ENCODE data around the gene SOX14.

SOX14 gene

DNA sequence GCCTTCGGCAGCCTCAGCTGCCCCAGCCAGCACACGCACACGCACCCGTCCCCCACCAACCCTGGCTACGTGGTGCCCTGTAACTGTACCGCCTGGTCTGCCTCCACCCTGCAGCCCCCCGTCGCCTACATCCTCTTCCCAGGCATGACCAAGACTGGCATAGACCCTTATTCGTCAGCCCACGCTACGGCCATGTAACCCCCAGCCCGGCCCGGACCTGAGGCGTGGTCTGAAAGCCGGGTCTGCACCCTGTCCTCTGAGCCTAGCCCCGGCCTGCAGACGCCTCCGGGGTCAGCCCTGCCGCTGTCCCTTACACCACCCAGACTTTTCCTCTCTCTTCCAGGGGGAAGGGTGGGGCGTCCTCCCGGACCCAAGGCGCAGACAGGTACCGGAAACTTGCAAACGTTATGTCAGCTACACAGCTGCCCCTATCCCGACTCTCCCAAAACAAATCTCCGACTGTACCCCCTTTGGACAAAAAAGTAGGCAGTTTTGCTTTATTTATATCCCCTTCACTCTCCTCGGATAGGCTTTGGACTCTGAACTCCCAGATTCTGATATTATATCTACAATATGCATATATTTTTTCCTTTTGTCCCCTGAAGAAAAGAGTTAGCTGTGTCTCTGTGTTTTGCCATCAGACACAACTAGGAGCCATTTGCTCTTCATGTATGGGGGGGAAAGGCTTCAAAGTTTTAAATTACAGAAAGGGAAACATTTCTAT is 1.4 kb downstream of the SOX14 start:
- Mint-ChIP-seq H3K27me3 (peaks cover 45% of the 10 kb centered on the region), H3K9me3 (ENCODE audit: low read depth) (no peaks in the 10 kb centered on the region), H3K36me3 (no peaks in the 10 kb centered on the region), H3K4me1 (ENCODE audit: low read depth) (peaks cover 14% of the 10 kb centered on the region), H3K4me3 (no peak overlapping the region), H3K27ac (no peak overlapping the region)

DNA sequence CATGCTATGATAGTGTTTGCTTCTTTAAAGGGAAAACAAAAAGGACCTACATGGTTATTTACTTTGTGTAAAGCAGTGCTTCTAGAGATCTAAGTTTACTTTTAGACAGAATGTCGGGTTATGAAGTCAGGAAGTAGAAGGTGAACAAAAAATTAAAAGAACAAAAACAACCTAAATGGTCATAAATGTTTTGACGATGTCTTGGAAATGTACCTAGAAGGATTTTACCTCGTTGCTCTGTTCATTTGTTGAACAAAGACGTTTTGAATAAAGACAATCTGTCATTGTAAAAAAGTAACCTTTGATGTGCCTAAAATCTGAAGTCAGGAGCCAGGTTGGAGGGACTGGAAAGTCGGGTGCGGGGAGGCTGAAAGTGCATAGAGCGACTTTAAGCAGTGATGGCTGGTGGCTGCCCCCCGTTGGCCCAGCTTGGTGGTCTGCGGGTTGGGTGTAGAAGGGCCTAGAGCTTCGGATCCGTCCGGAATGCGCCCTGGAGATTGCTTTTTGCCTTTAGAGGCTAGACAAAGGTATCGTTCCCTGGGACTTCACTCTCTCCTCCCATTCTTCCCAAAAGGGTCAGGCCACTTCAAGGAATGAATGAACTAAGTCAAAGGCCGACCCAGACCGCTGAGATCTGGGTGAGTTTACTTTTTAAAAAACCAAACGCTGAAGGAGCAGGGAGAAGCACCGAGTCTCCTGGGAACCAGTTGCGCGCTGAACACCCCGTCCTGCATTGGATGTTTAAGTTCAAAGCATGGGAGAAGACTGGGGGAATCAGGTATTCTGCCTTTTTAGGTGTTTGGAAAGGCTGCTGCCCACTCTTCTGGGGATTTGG is 2.1 kb downstream of the SOX14 start:
- H3K4me1 Mint-ChIP-seq (ENCODE audit: low read depth) = peaks cover 20% of the 10 kb centered on the region
- H3K4me3 Mint-ChIP-seq = no peak overlapping the region
- H3K27me3 Mint-ChIP-seq = peaks cover 39% of the 10 kb centered on the region

DNA sequence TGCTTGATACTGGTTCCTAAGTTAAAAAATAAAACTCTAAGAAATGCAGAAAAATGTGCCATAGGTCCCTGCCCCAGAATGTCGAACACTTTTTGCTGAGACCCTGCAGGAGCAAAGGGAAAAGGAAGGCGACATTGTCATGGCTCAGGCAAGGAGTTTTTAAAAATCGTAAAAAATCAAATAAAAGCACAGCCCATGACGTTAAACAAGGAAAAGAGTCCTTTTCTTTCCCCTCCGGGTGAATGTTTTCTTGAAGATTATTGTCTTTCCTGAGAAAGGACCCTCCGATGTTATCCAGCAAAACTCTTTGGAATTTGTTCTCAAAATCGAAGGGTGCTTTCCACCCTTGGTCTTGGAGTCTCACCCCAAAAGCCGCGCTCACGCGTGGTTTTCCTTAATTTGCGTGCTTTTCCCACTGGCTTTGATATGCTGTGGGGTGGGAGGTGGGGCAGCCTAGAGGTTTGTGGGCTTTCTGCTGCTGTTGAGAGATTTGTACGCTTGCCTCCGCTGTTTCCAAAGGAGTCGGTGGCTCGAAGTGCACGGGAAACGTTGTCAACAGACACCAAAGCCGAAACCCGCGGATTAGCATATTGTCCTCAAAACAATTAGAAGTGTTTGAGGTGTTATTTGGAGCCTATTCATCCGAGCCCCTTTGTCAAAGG is 2.9 kb downstream of the SOX14 start:
- no peaks in the 10 kb centered on the region for H3K9me3 Mint-ChIP-seq (ENCODE audit: low read depth)
- peaks cover 42% of the 10 kb centered on the region for H3K27me3 Mint-ChIP-seq
- no peak overlapping the region for H3K4me3 Mint-ChIP-seq
- no peaks in the 10 kb centered on the region for H3K36me3 Mint-ChIP-seq
- no peak overlapping the region for H3K27ac Mint-ChIP-seq
- H3K4me1 Mint-ChIP-seq (ENCODE audit: low read depth) = peaks cover 27% of the 10 kb centered on the region

More for the DNA sequence above, 2.1 kb downstream of the SOX14 start:
- Mint-ChIP-seq H3K36me3 (no peaks in the 10 kb centered on the region), H3K9me3 (ENCODE audit: low read depth) (no peaks in the 10 kb centered on the region), H3K27ac (no peak overlapping the region)

DNA sequence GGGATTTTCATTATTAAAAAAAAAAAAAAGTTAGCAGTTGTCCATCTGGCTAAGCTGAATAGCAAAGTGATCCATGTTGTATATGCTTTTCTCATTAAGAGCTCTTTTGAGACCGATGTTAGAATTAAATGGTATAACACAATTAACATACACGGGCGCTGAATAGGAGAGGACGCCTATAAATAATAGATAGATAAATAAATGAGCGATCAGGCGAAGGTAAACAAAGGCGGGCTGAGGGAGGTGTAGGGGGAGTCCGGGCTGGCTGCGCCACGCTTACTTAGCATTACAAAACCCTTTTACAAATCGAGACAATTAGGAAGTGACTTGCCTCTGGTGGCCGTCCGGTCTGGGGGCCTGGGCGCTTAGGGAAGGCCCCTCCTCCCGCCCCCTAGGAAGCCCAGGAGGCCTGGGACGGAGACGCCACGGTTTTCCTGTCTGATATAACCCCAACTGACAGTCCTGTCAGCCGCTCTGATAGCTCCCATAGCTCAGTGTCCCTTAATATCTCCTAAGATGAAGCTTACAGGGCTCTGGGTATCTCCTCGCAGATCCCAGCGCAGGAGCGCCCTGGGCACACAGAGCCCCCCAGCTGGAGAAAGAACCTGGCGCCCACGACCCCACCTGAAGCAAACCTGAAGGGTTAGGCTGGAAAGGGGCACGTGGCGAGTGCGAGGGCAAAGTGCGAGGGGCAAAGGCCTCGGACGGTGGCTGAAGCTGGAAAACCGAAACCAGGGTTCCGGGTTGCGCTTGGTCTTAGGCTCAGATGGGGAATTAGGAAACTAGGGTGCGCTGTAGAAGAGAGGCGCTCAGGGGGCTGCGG is 3.6 kb downstream of the SOX14 start:
- Mint-ChIP-seq H3K27me3 (peaks cover 41% of the 10 kb centered on the region), H3K4me3 (no peak overlapping the region), H3K36me3 (no peaks in the 10 kb centered on the region), H3K4me1 (ENCODE audit: low read depth) (peaks cover 30% of the 10 kb centered on the region), H3K27ac (no peak overlapping the region), H3K9me3 (ENCODE audit: low read depth) (no peaks in the 10 kb centered on the region)

DNA sequence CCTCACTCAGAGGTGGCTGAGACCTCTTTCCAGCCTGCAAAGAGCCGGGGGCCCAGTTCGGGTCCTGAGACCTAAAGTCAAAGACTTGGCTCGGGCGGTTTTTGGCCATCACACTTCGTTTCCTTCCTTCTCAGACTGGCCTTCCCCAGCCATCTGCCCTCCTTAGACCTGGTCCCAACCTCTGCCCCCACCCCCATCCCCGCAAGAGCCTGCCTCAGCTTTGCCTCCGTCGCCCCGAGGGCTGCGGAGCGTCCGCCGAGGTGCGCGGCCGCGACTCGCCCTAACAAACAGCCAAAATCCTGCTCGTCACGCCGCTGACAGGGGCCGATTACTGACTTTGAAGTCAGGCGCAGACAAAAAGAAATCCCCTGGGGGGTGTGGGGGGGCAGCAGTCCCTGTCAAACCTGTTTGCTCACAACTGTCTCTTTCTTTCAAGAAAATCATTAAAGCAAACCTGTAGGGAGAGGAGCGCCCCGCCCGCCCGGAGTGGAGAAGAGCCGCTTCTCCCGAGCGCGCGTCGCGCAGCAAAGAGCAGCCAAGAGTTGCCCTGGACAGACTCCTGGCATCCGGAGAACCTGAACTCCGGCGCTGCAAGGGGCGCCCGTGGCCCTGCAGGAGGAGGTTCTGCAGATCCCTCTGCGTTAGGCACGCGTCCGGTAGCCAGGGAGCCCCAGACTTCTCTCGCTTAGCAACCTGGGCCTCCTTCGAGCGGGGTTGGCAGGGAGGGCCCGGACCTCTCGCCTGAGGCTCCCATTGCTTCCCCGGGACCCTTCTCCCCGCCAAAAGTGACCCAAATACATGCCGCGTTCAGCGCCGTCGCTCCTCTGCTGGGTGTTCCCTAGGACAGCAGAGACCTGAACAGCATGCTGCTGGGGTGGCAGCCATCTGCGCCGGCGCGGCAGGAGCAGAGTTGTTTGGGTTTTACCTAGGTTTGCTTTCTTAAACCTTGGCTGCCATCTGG is 4.5 kb downstream of the SOX14 start:
- Mint-ChIP-seq H3K9me3 (ENCODE audit: low read depth) (no peaks in the 10 kb centered on the region), H3K27ac (no peak overlapping the region), H3K4me1 (ENCODE audit: low read depth) (peaks cover 27% of the 10 kb centered on the region), H3K36me3 (no peaks in the 10 kb centered on the region), H3K27me3 (peaks cover 44% of the 10 kb centered on the region), H3K4me3 (no peak overlapping the region)

DNA sequence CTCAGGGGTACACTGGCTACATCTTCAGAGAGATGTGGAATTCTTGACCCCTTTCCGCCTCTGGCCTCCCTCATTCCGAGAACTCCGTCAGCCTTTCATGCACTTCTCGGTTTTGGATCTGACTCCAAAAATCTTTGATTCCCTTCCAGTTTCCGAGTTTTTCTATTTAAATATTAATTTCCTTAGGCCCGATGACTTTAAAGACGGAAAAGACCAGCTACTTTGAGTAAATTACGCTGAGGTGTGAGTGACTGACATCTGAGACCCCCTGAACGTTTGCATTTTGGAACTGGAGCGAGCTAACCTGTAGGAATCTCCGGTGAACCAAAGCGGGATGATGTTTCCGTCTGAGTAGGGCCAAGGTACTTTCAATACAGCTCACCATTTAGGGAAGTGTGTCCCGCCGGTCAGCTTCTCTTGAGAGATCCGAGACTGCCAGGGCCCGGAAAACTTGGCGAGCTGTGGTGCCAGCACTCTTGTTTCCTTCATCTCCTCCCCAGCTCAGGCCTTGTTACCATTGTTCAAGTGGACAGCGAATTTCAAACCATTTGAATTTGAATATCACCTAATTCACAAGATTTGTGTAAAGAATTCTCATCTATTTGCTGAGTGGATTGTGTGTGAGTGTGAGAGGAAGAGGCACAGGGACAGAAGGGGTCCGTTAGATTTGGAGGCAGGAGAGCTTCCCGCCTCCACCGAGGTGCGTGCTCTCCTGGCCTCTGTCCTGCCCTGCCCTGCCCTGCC is 5.4 kb downstream of the SOX14 start:
- H3K4me3 Mint-ChIP-seq = no peak overlapping the region
- no peaks in the 10 kb centered on the region for H3K36me3 Mint-ChIP-seq
- no peak overlapping the region for H3K27ac Mint-ChIP-seq
- H3K27me3 Mint-ChIP-seq = peaks cover 47% of the 10 kb centered on the region
- no peaks in the 10 kb centered on the region for H3K9me3 Mint-ChIP-seq (ENCODE audit: low read depth)
- H3K4me1 Mint-ChIP-seq (ENCODE audit: low read depth) = peaks cover 25% of the 10 kb centered on the region

DNA sequence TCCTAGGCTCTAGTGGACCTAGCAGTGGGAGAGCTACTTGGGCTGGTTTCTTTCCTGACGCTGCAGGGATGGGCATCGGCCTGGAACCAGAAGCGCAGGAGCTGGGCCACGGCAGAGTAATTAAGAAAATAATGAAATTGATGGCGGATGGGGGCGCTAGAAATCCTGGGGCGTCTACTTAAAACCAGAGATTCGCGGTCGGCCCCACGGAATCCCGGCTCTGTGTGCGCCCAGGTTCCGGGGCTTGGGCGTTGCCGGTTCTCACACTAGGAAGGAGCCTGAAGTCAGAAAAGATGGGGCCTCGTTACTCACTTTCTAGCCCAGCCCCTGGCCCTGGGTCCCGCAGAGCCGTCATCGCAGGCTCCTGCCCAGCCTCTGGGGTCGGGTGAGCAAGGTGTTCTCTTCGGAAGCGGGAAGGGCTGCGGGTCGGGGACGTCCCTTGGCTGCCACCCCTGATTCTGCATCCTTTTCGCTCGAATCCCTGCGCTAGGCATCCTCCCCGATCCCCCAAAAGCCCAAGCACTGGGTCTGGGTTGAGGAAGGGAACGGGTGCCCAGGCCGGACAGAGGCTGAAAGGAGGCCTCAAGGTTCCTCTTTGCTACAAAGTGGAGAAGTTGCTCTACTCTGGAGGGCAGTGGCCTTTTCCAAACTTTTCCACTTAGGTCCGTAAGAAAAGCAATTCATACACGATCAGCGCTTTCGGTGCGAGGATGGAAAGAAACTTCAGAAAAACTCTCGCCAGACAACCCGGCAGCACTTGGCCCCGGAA is 6.1 kb downstream of the SOX14 start:
- Mint-ChIP-seq H3K4me3 (peak overlapping the region; percentile 35), H3K9me3 (ENCODE audit: low read depth) (no peaks in the 10 kb centered on the region), H3K27ac (no peak overlapping the region), H3K27me3 (peaks cover 52% of the 10 kb centered on the region), H3K36me3 (no peaks in the 10 kb centered on the region), H3K4me1 (ENCODE audit: low read depth) (peaks cover 25% of the 10 kb centered on the region)

DNA sequence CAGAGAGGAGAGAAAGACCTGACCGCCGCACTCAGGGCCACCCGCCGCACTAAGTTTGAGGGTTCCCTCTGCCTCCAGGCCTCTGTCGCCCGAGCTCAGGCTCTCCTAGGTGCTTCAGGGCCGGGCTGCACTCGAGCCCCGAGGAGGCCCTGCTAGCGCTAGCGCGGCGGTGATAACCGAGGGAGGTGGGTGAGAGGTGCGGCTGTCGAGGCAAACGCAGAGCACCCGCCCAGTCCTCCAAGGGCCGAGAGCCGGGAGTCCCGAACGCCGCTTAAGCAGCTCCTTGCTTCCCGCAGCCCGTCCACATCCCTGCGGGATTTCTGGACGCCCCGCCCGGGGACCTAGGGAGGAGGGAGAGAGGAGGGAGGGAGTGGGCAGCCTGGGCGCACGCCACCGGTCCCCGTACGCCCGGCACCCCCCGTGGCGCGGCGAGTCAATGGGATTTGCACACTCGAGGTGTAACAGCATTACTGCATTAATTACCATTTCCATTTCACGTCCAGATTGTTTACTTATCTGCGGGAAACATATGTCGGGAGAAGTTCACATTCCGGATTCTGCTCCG is 6.8 kb downstream of the SOX14 start:
- Mint-ChIP-seq H3K27ac (no peak overlapping the region), H3K4me1 (ENCODE audit: low read depth) (peaks cover 25% of the 10 kb centered on the region), H3K9me3 (ENCODE audit: low read depth) (no peaks in the 10 kb centered on the region), H3K4me3 (peak overlapping the region; percentile 35), H3K27me3 (peaks cover 50% of the 10 kb centered on the region), H3K36me3 (no peaks in the 10 kb centered on the region)

DNA sequence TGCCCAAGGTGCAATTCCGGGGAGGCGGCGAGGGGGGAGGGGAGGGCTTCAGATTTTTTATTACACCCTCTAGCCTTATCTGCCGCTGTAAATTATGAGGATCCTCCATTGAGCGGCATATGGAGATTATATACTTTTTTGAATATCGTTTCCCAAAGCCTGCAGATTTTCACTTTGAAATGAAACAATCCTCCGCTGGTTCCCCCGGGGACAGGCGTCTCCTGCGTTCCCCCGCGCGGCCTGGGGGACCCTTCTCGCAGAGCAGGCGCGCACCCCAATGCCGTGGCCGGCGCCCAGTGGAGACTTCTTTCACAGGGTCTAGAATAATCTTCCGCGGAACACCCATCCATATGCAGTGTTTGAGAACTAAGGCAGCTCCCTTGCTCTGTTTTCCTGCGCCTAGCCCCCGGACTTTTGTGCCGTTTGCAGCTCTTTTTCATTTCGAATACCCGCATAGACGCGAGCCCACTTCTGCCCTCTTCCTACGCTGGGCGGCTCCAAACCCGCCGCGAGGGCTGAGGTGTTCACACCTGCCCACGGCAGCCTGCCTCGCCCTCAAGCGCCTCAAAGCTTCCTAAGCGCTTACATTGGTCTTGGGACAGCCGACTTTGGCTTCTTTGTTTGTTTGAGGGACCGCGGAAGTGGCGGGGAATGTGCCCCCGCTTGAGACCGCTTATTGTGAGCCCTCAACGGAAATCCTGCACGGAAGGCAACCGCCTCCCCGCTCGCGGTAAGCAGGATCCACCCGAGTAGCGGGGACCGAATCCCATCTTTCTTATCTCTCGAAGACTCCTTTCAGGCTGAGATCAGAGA is 7.5 kb downstream of the SOX14 start:
- Mint-ChIP-seq H3K27ac (no peak overlapping the region), H3K27me3 (peaks cover 45% of the 10 kb centered on the region), H3K36me3 (no peaks in the 10 kb centered on the region), H3K4me1 (ENCODE audit: low read depth) (peaks cover 25% of the 10 kb centered on the region), H3K9me3 (ENCODE audit: low read depth) (no peaks in the 10 kb centered on the region), H3K4me3 (peak overlapping the region; percentile 77)

DNA sequence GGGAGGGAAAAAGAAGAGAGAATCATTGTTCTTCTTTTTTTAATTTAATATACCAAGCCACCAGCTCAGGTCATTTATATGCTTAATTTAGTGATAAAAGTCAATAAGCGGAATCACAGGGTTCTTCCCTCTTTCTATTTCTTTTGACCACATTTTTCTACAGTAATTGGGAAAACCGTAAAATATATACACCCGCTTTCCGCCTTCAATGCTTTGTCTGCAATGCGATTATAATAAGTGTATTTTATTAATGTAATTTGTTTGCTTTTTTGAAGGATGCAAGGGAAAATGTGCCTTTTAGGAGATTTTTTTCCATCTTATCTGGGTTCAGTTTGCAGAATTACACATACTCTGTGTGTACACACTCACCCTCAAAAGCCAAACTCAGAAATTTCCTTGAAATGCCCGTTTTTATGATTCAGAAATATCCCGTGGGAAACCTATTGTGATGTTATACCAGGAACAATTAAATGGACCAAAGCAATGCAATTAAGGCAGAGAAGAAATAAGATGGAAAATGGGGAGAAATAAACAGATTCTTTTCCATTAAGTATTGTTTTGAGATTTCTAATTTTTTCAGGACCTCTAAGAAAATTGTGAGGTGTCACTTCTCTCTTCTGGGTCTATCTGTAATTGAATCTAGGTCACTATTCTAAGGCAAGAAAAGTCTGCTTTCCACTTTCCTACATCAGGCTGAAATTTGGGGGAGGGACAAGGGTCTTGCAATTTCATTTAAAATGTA is 8.3 kb downstream of the SOX14 start:
- peaks cover 45% of the 10 kb centered on the region for H3K27me3 Mint-ChIP-seq
- H3K4me1 Mint-ChIP-seq (ENCODE audit: low read depth) = peaks cover 25% of the 10 kb centered on the region
- peak overlapping the region; percentile 77 for H3K4me3 Mint-ChIP-seq
- no peaks in the 10 kb centered on the region for H3K9me3 Mint-ChIP-seq (ENCODE audit: low read depth)
- no peak overlapping the region for H3K27ac Mint-ChIP-seq
- H3K36me3 Mint-ChIP-seq = no peaks in the 10 kb centered on the region

DNA sequence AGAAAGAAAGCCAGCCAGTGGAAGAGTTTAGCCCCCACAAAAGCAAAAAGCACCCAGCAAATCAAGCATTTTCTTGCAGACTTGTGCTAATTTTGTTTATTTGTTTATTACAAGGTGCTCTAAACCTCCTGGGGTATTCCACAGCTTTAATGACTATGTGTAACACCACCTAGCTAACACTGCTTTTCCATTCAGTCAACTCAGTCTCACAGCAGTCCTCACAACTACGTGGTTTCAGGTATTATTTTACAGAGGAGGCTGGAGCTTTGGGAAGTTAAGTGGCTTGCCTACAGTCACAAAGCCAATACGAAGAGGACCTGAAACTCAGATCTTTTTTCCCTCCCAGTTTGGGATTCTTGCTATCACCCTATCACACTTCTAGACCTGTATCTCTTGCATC is 14.8 kb downstream of the SOX14 start:
- H3K27ac Mint-ChIP-seq = no peak overlapping the region
- no peaks in the 10 kb centered on the region for H3K36me3 Mint-ChIP-seq
- no peaks in the 10 kb centered on the region for H3K9me3 Mint-ChIP-seq (ENCODE audit: low read depth)
- H3K27me3 Mint-ChIP-seq = peaks cover 26% of the 10 kb centered on the region
- no peaks in the 10 kb centered on the region for H3K4me1 Mint-ChIP-seq (ENCODE audit: low read depth)
- no peak overlapping the region for H3K4me3 Mint-ChIP-seq

Measured in activated naive CD8-positive, alpha-beta T cell (primary cell).